NCI-H187 treated with DMSO at 0.1 percent for 48 hours (cell line): ENCODE results near the gene COL27A1.

Experiments used
- DNase-seq: peaks from one replicate; lab custom pipeline; 2025; lab: John Stamatoyannopoulos, UW

COL27A1 gene

GRCh38 chr9:114343471-114344187 is 188.3 kb downstream of the COL27A1 start:
- no peak for DNase-seq

GRCh38 chr9:114344188-114344566 is 188.8 kb downstream of the COL27A1 start:
- DNase-seq = no peak

- DNase-seq = no peak
These were observed 189.4 kb downstream of the COL27A1 start for GRCh38 chr9:114344692-114345091.

- no peak for DNase-seq
These were observed 190.2 kb downstream of the COL27A1 start for GRCh38 chr9:114345493-114346065.

GRCh38 chr9:114346146-114346545 is 190.8 kb downstream of the COL27A1 start:
- DNase-seq = no peak

- DNase-seq = no peak
These were observed 192.3 kb downstream of the COL27A1 start for GRCh38 chr9:114347675-114348074.

GRCh38 chr9:114348261-114348905 is 193.0 kb downstream of the COL27A1 start:
- no peak for DNase-seq

- DNase-seq = no peak
These were observed 193.7 kb downstream of the COL27A1 start for GRCh38 chr9:114348906-114349482.

- DNase-seq = no peak
These were observed 194.6 kb downstream of the COL27A1 start for GRCh38 chr9:114349713-114350480.

GRCh38 chr9:114350636-114351401 is 195.5 kb downstream of the COL27A1 start:
- no peak for DNase-seq

GRCh38 chr9:114351932-114352331 is 196.6 kb downstream of the COL27A1 start:
- no peak for DNase-seq

GRCh38 chr9:114355821-114356220 is 200.5 kb downstream of the COL27A1 start:
- DNase-seq = no peak

- DNase-seq = no peak
These were observed 201.5 kb downstream of the COL27A1 start for GRCh38 chr9:114356792-114357191.

GRCh38 chr9:114357360-114357759 is 202.0 kb downstream of the COL27A1 start:
- no peak for DNase-seq

- DNase-seq = no peak
These were observed 202.6 kb downstream of the COL27A1 start for GRCh38 chr9:114357911-114358328.

- DNase-seq = no peak
These were observed 204.5 kb downstream of the COL27A1 start for GRCh38 chr9:114359801-114360200.

GRCh38 chr9:114361542-114361941 is 206.2 kb downstream of the COL27A1 start:
- DNase-seq = no peak
